Caco-2 (cell line): ENCODE data around the gene PIAS1. TPM values are rescaled to one million over a fixed set of nuclear protein-coding genes. Genes with fewer than 3 reads are reported as not detected.

Experiments used
- BruUV-seq: library from RNA; stranded (reverse); fragments of 400-500 nt; replicated peaks from 2 replicates; lab custom pipeline; 2021; lab: Mats Ljungman, UMichigan
- CTCF ChIA-PET: fragments of 300-600 bp; sonication (Branson Sonifier 250); formaldehyde crosslinking; loops from one replicate; lab custom pipeline; 2022; ENCODE audit warnings: antibody characterized with exemption; lab: Charles Lee
- POLR2A ChIA-PET: fragments of 300-600 bp; sonication (Branson Sonifier 250); formaldehyde crosslinking; loops from one replicate; lab custom pipeline; 2022; ENCODE audit warnings: antibody characterized with exemption; lab: Charles Lee
- DNase-seq, 2 experiments: peaks; one replicate each; pipeline versions ENCODE4 v3.0.0 to v3.0.0-alpha.2; 2020 to 2022
- H3K27me3 ChIP-seq: replicated peaks from 2 replicates; pipeline ENCODE4 v1.6.0; 2011; ENCODE audit warnings: low read length; ENCODE audit not compliant: control insufficient read depth, insufficient read depth
- H3K36me3 ChIP-seq: 2 replicates; pipeline ENCODE4 v1.5.1; 2011; ENCODE audit warnings: low read length; ENCODE audit not compliant: control insufficient read depth, insufficient read depth
- H3K4me1 ChIP-seq: fragments of 250-450 bp; sonication (Bioruptor Pico); 2 replicates; pipeline ENCODE4 v1.5.1; 2020; ENCODE audit warnings: mild to moderate bottlenecking
- H3K4me3 ChIP-seq: 2 replicates; pipeline ENCODE4 v1.5.1; 2011; ENCODE audit warnings: low read depth, mild to moderate bottlenecking, control low read depth, low read length
- H3K9me3 ChIP-seq: fragments of 250-450 bp; sonication (Bioruptor Pico); 2 replicates; pipeline ENCODE4 v1.5.1; 2020; ENCODE audit warnings: mild to moderate bottlenecking, moderate library complexity
- H3K27ac Mint-ChIP-seq: one replicate; pipeline ENCODE4 v1.8.0; 2022; ENCODE audit warnings: mixed read lengths; ENCODE audit not compliant: unreplicated experiment
- H3K27me3 Mint-ChIP-seq: one replicate; pipeline ENCODE4 v1.8.0; 2022; ENCODE audit warnings: mixed read lengths; ENCODE audit not compliant: insufficient read depth, unreplicated experiment
- H3K36me3 Mint-ChIP-seq: one replicate; pipeline ENCODE4 v1.8.0; 2022; ENCODE audit warnings: mild to moderate bottlenecking, mixed read lengths; ENCODE audit not compliant: insufficient read depth, unreplicated experiment
- H3K4me1 Mint-ChIP-seq: one replicate; pipeline ENCODE4 v1.8.0; 2022; ENCODE audit warnings: low read depth, mixed read lengths; ENCODE audit not compliant: unreplicated experiment
- H3K4me3 Mint-ChIP-seq: one replicate; pipeline ENCODE4 v1.8.0; 2022; ENCODE audit warnings: mild to moderate bottlenecking, moderate library complexity, mixed read lengths; ENCODE audit not compliant: unreplicated experiment
- H3K9me3 Mint-ChIP-seq: one replicate; pipeline ENCODE4 v1.8.0; 2022; ENCODE audit warnings: mixed read lengths; ENCODE audit not compliant: unreplicated experiment
- intact Hi-C: fragments of 100-400 bp; cut with micrococcal nuclease; formaldehyde crosslinking; loops from one replicate; pipeline ENCODE4 v1.10.0; 2022; ENCODE audit not compliant: unreplicated experiment
- total RNA-seq: library from RNA; stranded (reverse); gene quantifications from 2 replicates; pipeline ENCODE4 v1.2.3, GENCODE V29; 2022
- TF ChIP-seq, protein P1 (sequence below), 2 experiments: fragments of 200-600 bp in 1 of 2; IDR thresholded peaks; 1 replicate in 1 of 2; 2 replicates in 1 of 2; pipeline versions ENCODE4 v1.5.1 to v1.8.0; 2011 to 2022; ENCODE audit warnings: antibody characterized with exemption in 1 of 2, control low read depth in 1 of 2, inconsistent platforms in 1 of 2, low read depth in 1 of 2, low read length in 1 of 2, mild to moderate bottlenecking in 1 of 2, moderate library complexity in 1 of 2; ENCODE audit not compliant: insufficient read depth in 1 of 2, severe bottlenecking in 1 of 2, unreplicated experiment in 1 of 2

The PIAS1 gene
- total RNA-seq, 1 experiment from 2014 or later, result 48.0 TPM

DNA sequence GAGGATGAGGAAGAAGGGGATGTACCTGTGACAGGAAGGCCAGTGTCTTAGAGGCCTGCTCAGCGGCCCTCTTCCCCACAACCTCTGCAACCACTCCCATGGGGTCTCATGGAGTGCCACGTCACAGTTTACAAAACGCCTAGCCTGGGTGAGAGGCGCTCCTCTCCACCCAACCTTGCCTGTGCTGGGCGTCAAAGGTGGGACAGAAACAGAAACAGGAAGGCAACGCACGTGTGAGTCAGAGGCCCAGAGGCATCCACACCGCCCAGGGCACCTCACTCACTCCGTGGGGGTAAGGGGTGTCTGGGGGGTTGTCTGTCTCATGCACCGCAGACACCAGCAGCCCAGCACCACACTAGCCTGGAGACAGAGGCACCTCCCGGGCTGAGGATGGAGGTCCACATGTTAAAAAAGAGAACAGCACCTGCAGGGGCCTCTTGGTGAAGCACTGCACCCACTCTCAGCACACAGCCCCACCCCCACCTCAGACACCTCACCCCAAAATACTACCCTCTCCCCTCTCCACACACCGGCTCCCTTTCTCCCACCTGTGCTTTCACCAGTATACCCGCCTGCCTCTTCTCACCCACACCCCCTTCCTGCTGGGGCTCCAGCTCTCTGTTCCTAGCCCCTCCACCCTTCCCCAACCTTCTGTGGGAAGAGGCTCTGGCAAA lies 155.8 kb downstream of the PIAS1 start:
- intact Hi-C loops, result loop anchor here (2.0 kb wide), 1 partner anchor 15 kb away; no protein-coding TSS in a partner anchor
- Histone ChIP-seq H3K4me1 (peaks cover 14% of the 10 kb centered on the region), H3K9me3 (no peaks in the 10 kb centered on the region), H3K36me3 (no peaks in the 10 kb centered on the region), H3K27me3 (no peaks in the 10 kb centered on the region), H3K4me3 (no peak overlapping the region)
- no peak for DNase-seq
- Mint-ChIP-seq H3K9me3 (no peaks in the 10 kb centered on the region), H3K27me3 (no peaks in the 10 kb centered on the region), H3K36me3 (peaks cover 21% of the 10 kb centered on the region), H3K4me3 (no peak overlapping the region), H3K4me1 (peaks cover under 1% of the 10 kb centered on the region), H3K27ac (no peak overlapping the region)
- no TSS peak for BruUV-seq
- TF ChIP-seq, protein P1, sequence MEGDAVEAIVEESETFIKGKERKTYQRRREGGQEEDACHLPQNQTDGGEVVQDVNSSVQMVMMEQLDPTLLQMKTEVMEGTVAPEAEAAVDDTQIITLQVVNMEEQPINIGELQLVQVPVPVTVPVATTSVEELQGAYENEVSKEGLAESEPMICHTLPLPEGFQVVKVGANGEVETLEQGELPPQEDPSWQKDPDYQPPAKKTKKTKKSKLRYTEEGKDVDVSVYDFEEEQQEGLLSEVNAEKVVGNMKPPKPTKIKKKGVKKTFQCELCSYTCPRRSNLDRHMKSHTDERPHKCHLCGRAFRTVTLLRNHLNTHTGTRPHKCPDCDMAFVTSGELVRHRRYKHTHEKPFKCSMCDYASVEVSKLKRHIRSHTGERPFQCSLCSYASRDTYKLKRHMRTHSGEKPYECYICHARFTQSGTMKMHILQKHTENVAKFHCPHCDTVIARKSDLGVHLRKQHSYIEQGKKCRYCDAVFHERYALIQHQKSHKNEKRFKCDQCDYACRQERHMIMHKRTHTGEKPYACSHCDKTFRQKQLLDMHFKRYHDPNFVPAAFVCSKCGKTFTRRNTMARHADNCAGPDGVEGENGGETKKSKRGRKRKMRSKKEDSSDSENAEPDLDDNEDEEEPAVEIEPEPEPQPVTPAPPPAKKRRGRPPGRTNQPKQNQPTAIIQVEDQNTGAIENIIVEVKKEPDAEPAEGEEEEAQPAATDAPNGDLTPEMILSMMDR (IDR thresholded peaks at IDR 0.05; ENCODE audit: insufficient read depth in 1 of 2, low read depth in 1 of 2, low read length in 1 of 2, severe bottlenecking in 1 of 2, unreplicated experiment in 1 of 2), result no peak
- ChIA-PET CTCF (no interaction called here), POLR2A (no interaction called here)

DNA sequence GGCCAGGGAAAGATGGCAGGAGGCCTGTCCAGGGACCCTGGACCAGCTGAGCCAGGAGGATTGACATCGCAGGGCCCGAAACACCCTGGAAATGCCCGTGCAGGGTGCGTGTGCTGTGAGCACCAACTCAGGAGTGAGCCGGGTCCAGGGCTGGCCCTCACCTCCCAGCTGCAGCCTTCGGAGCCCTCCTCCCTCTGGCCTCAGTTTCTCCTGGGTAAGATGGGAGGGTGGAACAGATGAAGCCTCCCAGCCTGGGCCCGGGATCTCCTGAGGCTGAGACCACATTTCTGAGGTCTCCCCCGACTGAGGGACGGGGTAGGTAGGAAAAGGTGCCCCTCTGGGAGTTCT lies 156.3 kb downstream of the PIAS1 start:
- H3K4me1 Mint-ChIP-seq, result peaks cover 6% of the 10 kb centered on the region
- intact Hi-C loops, result loop anchor here (2.0 kb wide), 1 partner anchor 16 kb away; no protein-coding TSS in a partner anchor
- CTCF ChIA-PET, result no interaction called here
- Histone ChIP-seq H3K27me3 (no peaks in the 10 kb centered on the region), H3K9me3 (no peaks in the 10 kb centered on the region), H3K36me3 (no peaks in the 10 kb centered on the region), H3K4me1 (peaks cover 10% of the 10 kb centered on the region), H3K4me3 (no peak overlapping the region)
- POLR2A ChIA-PET, result no interaction called here
- H3K9me3 Mint-ChIP-seq, result no peaks in the 10 kb centered on the region
- H3K36me3 Mint-ChIP-seq, result peaks cover 21% of the 10 kb centered on the region
- TF ChIP-seq, protein P1 (IDR thresholded peaks at IDR 0.05; ENCODE audit: insufficient read depth in 1 of 2, low read depth in 1 of 2, low read length in 1 of 2, severe bottlenecking in 1 of 2, unreplicated experiment in 1 of 2), result no peak
- BruUV-seq, result no TSS peak
- no peaks in the 10 kb centered on the region for H3K27me3 Mint-ChIP-seq
- no peak for DNase-seq
- H3K27ac Mint-ChIP-seq, result no peak overlapping the region
- H3K4me3 Mint-ChIP-seq, result no peak overlapping the region

DNA sequence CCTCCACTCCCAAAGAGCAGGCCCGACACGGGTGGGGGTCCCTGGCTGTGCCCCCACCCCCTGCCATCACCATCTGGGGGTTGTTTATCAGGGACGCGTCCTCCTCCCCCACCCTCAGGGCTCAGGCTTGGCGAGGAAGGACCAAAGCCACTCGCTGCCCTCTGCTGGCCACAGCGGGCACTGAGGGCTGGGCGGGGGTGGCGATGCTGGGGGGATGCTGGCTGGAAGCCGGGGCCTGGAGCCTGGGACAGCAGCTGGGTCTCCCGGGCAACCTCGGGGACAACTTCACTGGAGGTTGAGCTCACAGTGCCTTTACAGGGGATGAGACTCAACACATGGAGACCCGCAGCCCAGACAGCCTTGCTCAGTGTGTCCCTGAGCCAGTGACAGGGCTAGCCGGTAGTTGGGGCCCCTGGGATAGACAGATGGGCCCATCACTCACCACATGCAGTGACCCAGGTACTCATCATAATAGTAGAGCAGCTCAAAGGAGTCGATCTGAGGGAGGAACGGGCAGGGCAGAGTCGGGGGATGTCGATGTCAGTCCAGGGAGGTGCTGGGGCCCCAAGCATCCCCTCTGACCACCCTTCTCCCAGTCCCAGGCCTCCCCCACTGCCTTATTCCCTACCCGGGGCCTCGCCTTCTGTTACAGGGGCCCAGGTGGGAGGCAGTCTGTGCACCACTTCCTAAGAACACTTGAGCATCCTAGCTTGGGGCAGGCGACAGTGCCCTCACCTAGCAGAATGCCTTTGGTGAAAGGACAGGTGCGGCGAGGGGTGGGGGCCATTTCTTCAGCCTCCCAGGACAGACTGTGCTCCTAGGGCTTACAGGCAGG lies 156.9 kb downstream of the PIAS1 start:
- Histone ChIP-seq H3K4me1 (peaks cover 4% of the 10 kb centered on the region), H3K4me3 (no peak overlapping the region), H3K27me3 (no peaks in the 10 kb centered on the region), H3K36me3 (no peaks in the 10 kb centered on the region), H3K9me3 (no peaks in the 10 kb centered on the region)
- intact Hi-C loops, result loop anchor here (2.0 kb wide), 1 partner anchor 16 kb away; no protein-coding TSS in a partner anchor
- TF ChIP-seq, protein P1 (IDR thresholded peaks at IDR 0.05; ENCODE audit: insufficient read depth in 1 of 2, low read depth in 1 of 2, low read length in 1 of 2, severe bottlenecking in 1 of 2, unreplicated experiment in 1 of 2), result peak; percentile 71 to 77
- ChIA-PET POLR2A (no interaction called here), CTCF (interaction anchor here (1.0 kb wide), 1 partner anchor 16 kb away, joined by 5 read pairs; no protein-coding TSS in a partner anchor)
- Mint-ChIP-seq H3K4me3 (no peak overlapping the region), H3K9me3 (no peaks in the 10 kb centered on the region), H3K27ac (no peak overlapping the region), H3K27me3 (no peaks in the 10 kb centered on the region), H3K4me1 (peaks cover 11% of the 10 kb centered on the region), H3K36me3 (peaks cover 22% of the 10 kb centered on the region)
- DNase-seq, result peak; percentile 51 to 74
- BruUV-seq, result no TSS peak
